PC-3 (cell line): ENCODE measurements around the gene PPRC1. TPM values are rescaled to one million over a fixed set of nuclear protein-coding genes. Genes with fewer than 3 reads are reported as not detected.
"Not testable (repeated sequence)": the region's sequence is repeated elsewhere in the genome, so short reads cannot be mapped to it uniquely, and the experiment has no call there.

ENCODE experiments used
- ATAC-seq: fragments of 200-7000 bp; cut with Tn5 transposase; 2 replicates; pipeline ENCODE4 v1.9.1; 2020; ENCODE audit warnings: mild to moderate bottlenecking, moderate library complexity
- BruUV-seq: library from RNA; stranded (reverse); fragments of 400-500 nt; replicated peaks from 2 replicates; lab custom pipeline; 2021; lab: Mats Ljungman, UMichigan
- CTCF ChIA-PET: fragments of 300-600 bp; sonication (Branson Sonifier 250); formaldehyde crosslinking; loops from one replicate; lab custom pipeline; 2022; ENCODE audit warnings: antibody characterized with exemption; lab: Charles Lee
- POLR2A ChIA-PET: fragments of 300-600 bp; sonication (Branson Sonifier 250); formaldehyde crosslinking; loops from one replicate; lab custom pipeline; 2022; ENCODE audit warnings: antibody characterized with exemption; ENCODE audit not compliant: unreplicated experiment; lab: Charles Lee
- DNase-seq: peaks from one replicate; pipeline ENCODE4 v3.0.0-alpha.2; 2015
- H2AFZ ChIP-seq: fragments of 300-600 bp; sonication (generic); 2 replicates; pipeline ENCODE4 v1.6.0; 2016; ENCODE audit warnings: antibody characterized with exemption, low read length
- H3F3A ChIP-seq: fragments of 300-600 bp; sonication (generic); one replicate; pipeline ENCODE4 v1.6.0; 2017; ENCODE audit warnings: antibody characterized with exemption, low read length, control low read depth, mild to moderate bottlenecking; ENCODE audit not compliant: unreplicated experiment
- H3K27ac ChIP-seq: fragments of 300-600 bp; sonication (generic); 2 replicates; pipeline ENCODE4 v1.5.1; 2016; ENCODE audit warnings: mild to moderate bottlenecking, low read length
- H3K27me3 ChIP-seq: fragments of 300-600 bp; sonication (generic); 2 replicates; pipeline ENCODE4 v1.6.1; 2016; ENCODE audit warnings: low read length, mixed read lengths
- H3K36me3 ChIP-seq: fragments of 300-600 bp; sonication (generic); 2 replicates; pipeline ENCODE4 v1.6.1; 2016; ENCODE audit warnings: low read depth, mixed run types, low read length, mixed read lengths
- H3K4me1 ChIP-seq: fragments of 300-600 bp; sonication (generic); 2 replicates; pipeline ENCODE4 v1.5.1; 2016; ENCODE audit warnings: low read length; ENCODE audit not compliant: insufficient read depth
- H3K4me2 ChIP-seq: fragments of 300-600 bp; sonication (generic); 2 replicates; pipeline ENCODE4 v1.6.0; 2016; ENCODE audit warnings: low read length
- H3K4me3 ChIP-seq: fragments of 300-600 bp; sonication (generic); 2 replicates; pipeline ENCODE4 v1.5.1; 2016; ENCODE audit warnings: mild to moderate bottlenecking, low read length, mixed read lengths
- H3K79me2 ChIP-seq: fragments of 300-600 bp; sonication (generic); 2 replicates; pipeline ENCODE4 v1.6.1; 2017; ENCODE audit warnings: low read length, mixed read lengths
- H3K9ac ChIP-seq: fragments of 300-600 bp; sonication (generic); 2 replicates; pipeline ENCODE4 v1.6.0; 2016; ENCODE audit warnings: mild to moderate bottlenecking, low read length
- H3K9me2 ChIP-seq: fragments of 300-600 bp; sonication (generic); replicated peaks from 2 replicates; pipeline ENCODE4 v1.6.1; 2016; ENCODE audit warnings: mixed run types, low read length, mixed read lengths
- H3K9me3 ChIP-seq: fragments of 300-600 bp; sonication (generic); 2 replicates; pipeline ENCODE4 v1.6.1; 2016; ENCODE audit warnings: low read length, mixed read lengths
- H4K20me1 ChIP-seq: fragments of 300-600 bp; sonication (generic); 2 replicates; pipeline ENCODE4 v1.6.1; 2016; ENCODE audit warnings: low read length, mixed read lengths
- CTCF ChIP-seq: fragments of 300-600 bp; sonication (generic); conservative IDR thresholded peaks from 2 replicates; pipeline ENCODE4 v1.5.1; 2017; ENCODE audit warnings: antibody characterized with exemption, low read depth, mild to moderate bottlenecking, low read length
- EZH2 ChIP-seq: fragments of 300-600 bp; sonication (generic); IDR thresholded peaks from one replicate; pipeline ENCODE4 v1.6.1; 2017; ENCODE audit warnings: antibody characterized with exemption, mild to moderate bottlenecking, low read length; ENCODE audit not compliant: unreplicated experiment
- EZH2phosphoT487 ChIP-seq: fragments of 300-600 bp; sonication (generic); IDR thresholded peaks from 2 replicates; pipeline ENCODE4 v1.6.1; 2018; ENCODE audit warnings: mild to moderate bottlenecking, antibody characterized with exemption, low read length, borderline replicate concordance
- intact Hi-C: fragments of 100-400 bp; cut with micrococcal nuclease; formaldehyde crosslinking; loops from 2 replicates; pipeline ENCODE4 v1.9.0; 2023
- total RNA-seq: library from RNA; depleted of rRNA; stranded (reverse); fragments of >200 nt; gene quantifications from 2 replicates; pipeline ENCODE4 v1.2.3, GENCODE V29; 2014

Gene PPRC1
- total RNA-seq, 1 experiment from 2014 or later = 27.6 TPM

- ChIA-PET CTCF (no interaction called here), POLR2A (no interaction called here)
- no peaks in the 10 kb centered on the region for H3K79me2 ChIP-seq
- no peaks in the 10 kb centered on the region for H3K9me2 ChIP-seq
- H3K4me2 ChIP-seq = no peak overlapping the region
- no peak overlapping the region for H2AFZ ChIP-seq
- H3K9me3 ChIP-seq = no peaks in the 10 kb centered on the region
- no peaks in the 10 kb centered on the region for H3F3A ChIP-seq
- H3K27me3 ChIP-seq = no peaks in the 10 kb centered on the region
- DNase-seq (no peak), ATAC-seq (no peak)
- no peaks in the 10 kb centered on the region for H3K4me1 ChIP-seq
- no peak overlapping the region for H3K9ac ChIP-seq
- H3K36me3 ChIP-seq = no peaks in the 10 kb centered on the region
- TF ChIP-seq CTCF (no peak), EZH2phosphoT487 (no peak), EZH2 (no peak)
- BruUV-seq = no TSS peak
- H3K4me3 ChIP-seq = no peak overlapping the region
- intact Hi-C loops = no loop called here
- no peaks in the 10 kb centered on the region for H4K20me1 ChIP-seq
- no peak overlapping the region for H3K27ac ChIP-seq
Observed at GRCh38 chr10:102188298-102188940, 55.6 kb downstream of the PPRC1 start.

- H3K79me2 ChIP-seq, POLR2A ChIA-PET, H3K27ac ChIP-seq, BruUV-seq, H3K36me3 ChIP-seq, H3K27me3 ChIP-seq, H3K4me3 ChIP-seq, H3F3A ChIP-seq, intact Hi-C loops, H2AFZ ChIP-seq, CTCF ChIA-PET, H4K20me1 ChIP-seq, DNase-seq, H3K4me2 ChIP-seq, H3K9ac ChIP-seq, H3K9me3 ChIP-seq, H3K4me1 ChIP-seq, ATAC-seq, H3K9me2 ChIP-seq: not testable (repeated sequence)
Observed at GRCh38 chr10:102188941-102189898, 56.4 kb downstream of the PPRC1 start.

GRCh38 chr10:102191956-102192355 is 59.1 kb downstream of the PPRC1 start:
- Histone ChIP-seq H2AFZ (no peak overlapping the region), H3K27ac (no peak overlapping the region), H4K20me1 (no peaks in the 10 kb centered on the region), H3K9me2 (no peaks in the 10 kb centered on the region), H3K9me3 (no peaks in the 10 kb centered on the region), H3K79me2 (no peaks in the 10 kb centered on the region), H3K4me3 (no peak overlapping the region), H3K9ac (no peak overlapping the region), H3K4me2 (no peak overlapping the region), H3F3A (no peaks in the 10 kb centered on the region), H3K36me3 (no peaks in the 10 kb centered on the region), H3K27me3 (no peaks in the 10 kb centered on the region), H3K4me1 (no peaks in the 10 kb centered on the region)
- DNase-seq = no peak
- no TSS peak for BruUV-seq
- intact Hi-C loops = no loop called here
- CTCF ChIA-PET = no interaction called here
- no peak for ATAC-seq
- POLR2A ChIA-PET = no interaction called here
- TF ChIP-seq EZH2phosphoT487 = no peak
- TF ChIP-seq CTCF = no peak
- no peak for TF ChIP-seq EZH2
